HG03432 (cell line): ENCODE results near the gene EFCAB8.

Experiments used
- ATAC-seq: cut with Tn5 transposase; IDR thresholded peaks from one replicate; pipeline ENCODE4 v1.9.1; 2021; ENCODE audit warnings: mild to moderate bottlenecking, moderate library complexity; ENCODE audit not compliant: unreplicated experiment

Gene EFCAB8

GRCh38 chr20:33005908-33006775, 147.4 kb downstream of the EFCAB8 start:
- no peak for ATAC-seq

DNA sequence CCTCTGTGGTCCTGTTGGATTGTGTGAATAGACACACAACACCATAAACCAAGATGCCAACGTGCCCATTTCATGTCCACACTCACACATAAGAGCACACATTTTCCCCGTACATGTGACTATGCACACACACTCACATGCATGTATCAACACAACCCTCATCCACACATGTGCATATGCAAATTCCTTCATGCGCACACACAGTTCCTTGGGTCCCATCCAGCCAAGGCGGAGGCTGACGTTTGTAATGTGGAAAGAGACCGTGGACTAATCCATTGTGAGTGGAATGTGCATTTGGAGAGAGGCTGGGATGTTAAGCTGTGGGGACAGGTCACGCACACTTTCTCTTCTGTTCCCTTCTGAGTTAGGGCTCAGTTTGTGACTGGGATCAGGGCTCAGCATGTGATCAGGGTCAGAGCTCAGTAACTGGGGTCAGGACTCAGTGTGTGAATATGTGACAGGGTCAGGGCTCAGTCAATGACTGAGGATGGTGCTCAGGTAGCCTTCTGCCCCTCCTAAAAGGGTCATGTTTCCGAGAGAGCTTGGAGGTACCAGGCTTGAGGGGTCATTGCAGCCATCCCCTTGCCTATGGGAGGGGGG, 148.2 kb downstream of the EFCAB8 start:
- ATAC-seq, result no peak

DNA sequence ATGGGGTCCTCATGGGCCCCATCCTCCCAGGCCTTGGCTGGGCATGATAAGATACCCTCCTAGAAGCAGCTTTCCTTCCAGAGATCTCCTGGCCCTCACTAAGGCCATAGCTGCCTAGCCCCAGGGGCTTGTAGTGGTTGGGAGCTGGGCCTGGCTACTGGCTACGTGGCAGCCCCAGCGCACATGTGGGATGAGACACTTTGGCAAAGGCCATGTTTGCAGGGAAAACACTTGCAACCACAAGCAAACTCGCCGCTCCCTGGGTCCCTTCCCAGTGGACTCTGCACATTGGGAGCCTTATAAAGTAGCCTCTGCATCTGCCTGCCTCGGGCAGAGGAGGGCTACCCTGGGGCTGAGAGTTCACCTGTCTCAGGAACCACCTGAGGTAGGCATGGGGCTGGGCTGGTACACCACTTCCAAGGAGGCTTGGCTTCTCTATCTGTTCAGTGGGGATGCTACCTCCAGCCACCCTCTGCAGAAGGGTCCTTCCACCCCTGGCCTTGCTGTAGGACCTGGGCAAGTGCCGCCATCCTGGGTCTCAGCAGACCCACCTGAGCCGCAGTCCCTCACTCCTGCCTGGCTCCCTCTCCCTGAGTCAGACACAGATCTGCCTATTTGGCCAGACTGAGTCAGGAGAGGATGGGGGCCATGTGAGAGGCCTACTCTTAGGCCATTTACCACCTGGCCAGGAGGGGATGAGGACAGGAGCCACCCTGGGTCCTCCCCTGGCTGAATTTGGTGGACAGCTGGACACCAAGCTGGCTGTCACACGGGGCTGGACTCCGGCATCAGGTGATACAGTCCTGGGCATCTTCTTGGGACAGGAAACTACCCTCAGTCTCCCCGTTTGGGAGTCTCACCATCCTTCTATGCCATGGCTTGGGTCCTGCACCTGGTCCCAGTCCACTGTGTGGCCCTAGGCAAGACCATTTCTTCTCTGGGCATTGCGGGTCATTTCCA, 148.9 kb downstream of the EFCAB8 start, which contains the start of gene BPIFB2:
BPIFB2 (plus strand) TSS at position 329 of the 960 bp plus-strand sequence. CDS start 871 bp downstream, outside the sequence.
- no peak for ATAC-seq

GRCh38 chr20:33008336-33009213, 149.9 kb downstream of the EFCAB8 start:
- no peak for ATAC-seq

DNA sequence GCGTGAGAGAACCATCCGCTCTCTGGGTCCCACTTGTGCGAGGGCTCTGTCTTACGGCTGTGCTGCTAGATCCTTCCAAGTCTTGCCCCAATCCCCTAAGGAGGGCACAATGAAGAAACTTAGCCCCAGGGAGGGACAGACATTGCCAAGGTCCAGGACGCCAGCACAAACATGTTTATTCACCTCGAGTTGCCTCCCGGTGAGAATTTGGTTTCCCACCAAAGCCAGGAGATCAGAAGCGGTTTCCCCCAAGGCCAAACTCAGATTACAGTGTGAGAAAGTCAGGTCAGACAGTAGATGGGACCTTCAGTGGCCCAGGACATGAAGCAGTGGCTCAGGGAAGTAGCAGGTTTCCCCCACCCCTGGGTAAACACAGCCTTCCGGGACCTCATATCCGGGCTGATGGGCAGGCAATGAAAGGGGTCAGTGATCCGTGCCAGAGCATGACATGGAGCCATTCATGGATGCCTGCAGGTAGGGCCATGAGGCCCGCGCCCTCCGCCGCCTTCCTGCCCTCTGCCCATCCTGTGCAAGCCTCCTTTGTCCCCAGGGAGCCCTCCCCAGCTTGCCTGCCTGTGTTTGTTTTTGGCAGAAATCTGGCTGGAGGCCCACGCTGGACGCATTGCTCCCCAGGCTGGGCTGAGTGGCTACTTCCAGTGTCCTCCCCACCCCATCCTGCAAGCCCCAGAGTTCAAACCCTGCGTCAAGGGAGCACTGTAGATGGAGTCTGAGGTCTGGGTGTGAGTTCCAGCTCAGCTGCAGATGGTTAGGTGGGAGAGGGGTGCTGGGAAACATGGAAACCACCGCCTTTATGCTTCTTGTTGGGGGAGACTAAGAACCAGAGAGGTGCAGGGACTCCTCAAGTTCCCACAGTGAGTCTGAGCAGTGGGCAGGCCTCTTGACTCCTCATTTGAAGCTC, 150.8 kb downstream of the EFCAB8 start:
- ATAC-seq, result no peak

DNA sequence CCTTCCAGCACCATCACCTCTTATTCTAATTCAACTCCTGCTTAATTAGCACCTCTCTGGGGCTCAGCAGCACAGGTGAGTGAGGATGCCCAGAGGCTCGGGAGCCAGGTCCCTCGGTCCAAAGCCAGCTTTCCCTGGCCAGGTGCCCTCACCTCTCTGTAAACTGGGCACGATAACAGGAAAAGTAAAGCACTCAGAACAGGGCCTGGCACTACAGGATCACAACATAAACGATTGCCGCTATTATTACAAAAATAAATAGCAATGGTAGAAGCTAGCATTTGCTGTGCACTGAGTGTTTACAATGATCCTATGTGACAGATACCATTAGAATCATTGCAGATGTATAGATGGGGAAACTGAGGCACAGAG, 151.4 kb downstream of the EFCAB8 start:
- ATAC-seq, result no peak

- no peak for ATAC-seq
Observed at GRCh38 chr20:33010674-33011449, 152.1 kb downstream of the EFCAB8 start.
